BLaER1 (cell line): ENCODE data around the gene EBF3.

Experiments used
- H3K27ac ChIP-seq: shearing (Covaris generic); formaldehyde crosslinking; 2 replicates; pipeline ENCODE4 v1.8.1; 2022
- H3K27me3 ChIP-seq: shearing (Covaris generic); formaldehyde crosslinking; 2 replicates; pipeline ENCODE4 v1.8.1; 2022
- H3K36me3 ChIP-seq: shearing (Covaris generic); formaldehyde crosslinking; 2 replicates; pipeline ENCODE4 v1.8.1; 2022
- H3K4me1 ChIP-seq: shearing (Covaris generic); formaldehyde crosslinking; 2 replicates; pipeline ENCODE4 v1.8.1; 2022
- H3K4me2 ChIP-seq: shearing (Covaris generic); formaldehyde crosslinking; 2 replicates; pipeline ENCODE4 v1.8.1; 2022
- H3K4me3 ChIP-seq: shearing (Covaris generic); formaldehyde crosslinking; 2 replicates; pipeline ENCODE4 v1.8.1; 2022
- H3K9ac ChIP-seq: shearing (Covaris generic); formaldehyde crosslinking; 2 replicates; pipeline ENCODE4 v1.8.1; 2022
- H3K9me3 ChIP-seq: shearing (Covaris generic); formaldehyde crosslinking; 2 replicates; pipeline ENCODE4 v1.8.1; 2022
- H4K20me1 ChIP-seq: shearing (Covaris generic); formaldehyde crosslinking; 2 replicates; pipeline ENCODE4 v1.8.1; 2022
- Cebpa-rat ChIP-seq: shearing (Covaris generic); IDR thresholded peaks from 2 replicates; pipeline ENCODE4 v1.8.1; 2022

EBF3 gene

DNA sequence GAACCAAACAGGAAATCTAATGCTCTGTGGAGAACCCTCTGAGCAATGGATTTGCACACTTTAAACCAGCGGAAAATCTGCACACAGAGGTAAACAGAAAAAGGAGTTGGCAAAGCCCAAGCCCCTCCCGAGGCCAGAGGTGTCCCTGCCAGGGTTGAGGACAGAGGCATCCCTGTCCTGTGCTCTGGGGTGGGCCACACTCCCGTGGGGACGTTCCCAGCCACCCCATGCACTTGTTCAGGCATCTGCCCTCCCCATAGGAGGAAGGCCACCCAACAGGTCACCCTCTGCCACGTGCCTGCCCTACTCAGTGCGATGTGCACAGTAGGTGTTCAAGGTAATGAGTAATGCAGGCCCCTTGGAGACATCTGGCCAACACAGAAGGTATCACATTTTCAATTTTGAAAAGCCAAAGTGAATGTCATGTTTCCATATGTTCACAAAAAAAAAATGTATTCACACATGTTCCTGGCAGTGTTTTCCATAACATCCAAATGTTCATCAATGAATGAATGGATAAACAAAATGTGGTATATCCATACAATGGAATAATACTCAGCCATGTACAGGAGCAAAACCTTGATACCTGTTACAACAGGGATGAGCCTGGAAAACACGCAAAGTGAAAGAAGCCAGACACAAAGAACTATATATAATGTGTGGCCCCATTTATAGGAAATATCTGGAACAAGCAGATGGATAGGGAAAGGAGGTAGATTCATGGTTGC lies 108.1 kb downstream of the EBF3 start:
- no peaks in the 10 kb centered on the region for H3K36me3 ChIP-seq
- H3K27ac ChIP-seq: no peak overlapping the region
- no peaks in the 10 kb centered on the region for H4K20me1 ChIP-seq
- H3K4me3 ChIP-seq: no peak overlapping the region
- H3K27me3 ChIP-seq: no peaks in the 10 kb centered on the region
- no peaks in the 10 kb centered on the region for H3K4me1 ChIP-seq
- no peak overlapping the region for H3K9ac ChIP-seq
- peaks cover 8% of the 10 kb centered on the region for H3K9me3 ChIP-seq
- no peak for TF ChIP-seq Cebpa-rat
- no peak overlapping the region for H3K4me2 ChIP-seq

DNA sequence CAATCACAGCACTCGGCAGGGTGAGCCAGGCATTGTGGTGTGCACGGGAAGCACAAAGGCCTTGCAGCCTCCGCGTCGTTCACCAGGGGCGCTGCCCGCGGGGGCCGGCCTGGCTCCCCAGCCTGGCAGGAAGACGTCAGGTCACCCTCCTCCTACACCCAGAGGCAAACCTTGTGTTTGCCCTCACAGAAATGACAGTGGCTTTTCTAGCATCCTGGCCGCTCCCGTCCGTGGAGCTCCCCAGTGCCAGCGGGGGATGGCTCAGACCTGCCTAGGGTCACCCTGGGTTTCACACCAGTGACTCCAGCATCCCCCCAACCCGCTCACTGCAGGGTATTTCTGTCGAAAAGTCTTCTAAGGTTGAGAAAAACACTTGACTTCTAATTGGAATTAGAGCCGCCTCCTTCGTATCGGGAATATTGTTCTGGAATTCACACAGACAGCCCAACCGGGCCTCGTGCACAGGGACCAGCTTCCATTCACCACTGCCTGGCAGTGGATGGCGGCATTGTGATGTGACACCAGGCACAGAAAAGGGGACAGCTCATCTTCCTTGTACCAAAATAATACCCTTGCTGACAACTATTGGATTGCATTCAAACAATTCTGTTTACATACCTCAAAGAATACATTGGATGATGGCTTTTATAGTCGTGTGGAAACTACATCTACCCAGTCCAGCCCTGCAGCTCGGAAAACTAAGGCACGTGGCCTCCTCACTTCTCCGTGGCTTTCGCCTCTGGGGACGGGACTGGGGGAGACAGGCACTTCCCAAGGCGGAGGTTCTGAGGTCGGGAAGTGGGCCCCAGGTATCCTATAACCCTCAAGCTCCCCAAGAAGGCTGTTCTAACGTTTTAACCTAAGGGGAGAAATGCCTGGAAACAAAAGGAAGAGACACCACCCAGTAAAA lies 109.0 kb downstream of the EBF3 start:
- H3K36me3 ChIP-seq: no peaks in the 10 kb centered on the region
- no peaks in the 10 kb centered on the region for H3K27me3 ChIP-seq
- H3K9me3 ChIP-seq: peaks cover 8% of the 10 kb centered on the region
- no peak overlapping the region for H3K4me2 ChIP-seq
- H3K4me1 ChIP-seq: no peaks in the 10 kb centered on the region
- H4K20me1 ChIP-seq: no peaks in the 10 kb centered on the region
- no peak for TF ChIP-seq Cebpa-rat
- H3K9ac ChIP-seq: no peak overlapping the region
- H3K4me3 ChIP-seq: no peak overlapping the region
- H3K27ac ChIP-seq: no peak overlapping the region

DNA sequence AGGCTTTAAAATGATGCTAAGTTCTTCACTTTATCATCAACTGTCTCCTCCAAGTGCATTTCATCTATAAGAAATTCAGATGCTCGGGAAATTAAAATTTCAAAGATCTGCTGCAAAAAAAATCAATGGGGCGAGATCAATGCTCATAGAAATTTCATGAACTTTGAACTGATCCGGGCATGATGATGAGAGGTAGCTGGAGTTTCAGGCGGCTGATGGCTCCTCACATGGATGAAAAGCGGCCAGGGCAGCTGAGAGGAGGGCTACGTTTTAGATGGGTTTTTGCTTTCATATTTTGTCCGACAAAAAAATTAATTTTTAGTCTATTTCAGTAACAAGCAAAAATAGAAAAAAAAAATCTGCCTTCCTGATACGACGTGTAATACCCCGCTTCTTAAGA lies 109.9 kb downstream of the EBF3 start:
- Histone ChIP-seq H3K27ac (no peak overlapping the region), H3K27me3 (no peaks in the 10 kb centered on the region), H3K4me2 (no peak overlapping the region), H4K20me1 (no peaks in the 10 kb centered on the region), H3K36me3 (no peaks in the 10 kb centered on the region), H3K4me3 (no peak overlapping the region), H3K9ac (no peak overlapping the region), H3K9me3 (peaks cover 8% of the 10 kb centered on the region), H3K4me1 (no peaks in the 10 kb centered on the region)
- no peak for TF ChIP-seq Cebpa-rat

DNA sequence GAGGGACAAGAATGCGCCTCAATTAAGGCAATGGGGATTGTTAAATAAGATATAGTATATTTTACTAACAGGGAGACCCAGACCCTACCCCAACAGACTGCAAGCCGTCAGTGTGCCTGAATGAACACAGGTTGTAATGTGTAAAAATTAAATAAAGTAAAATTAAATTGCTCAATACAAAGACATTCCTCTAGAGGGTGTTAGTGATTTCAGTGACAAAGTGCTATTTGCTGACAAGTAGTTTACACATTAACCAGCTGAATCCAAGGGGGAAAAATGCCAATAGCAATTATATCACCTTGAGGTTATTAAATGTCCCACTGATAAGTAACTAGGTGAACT lies 110.5 kb downstream of the EBF3 start:
- Histone ChIP-seq H3K9me3 (peaks cover 8% of the 10 kb centered on the region), H3K4me2 (no peak overlapping the region), H3K9ac (no peak overlapping the region), H3K27me3 (no peaks in the 10 kb centered on the region), H3K27ac (no peak overlapping the region), H3K36me3 (no peaks in the 10 kb centered on the region), H3K4me3 (no peak overlapping the region), H3K4me1 (no peaks in the 10 kb centered on the region), H4K20me1 (no peaks in the 10 kb centered on the region)
- no peak for TF ChIP-seq Cebpa-rat

DNA sequence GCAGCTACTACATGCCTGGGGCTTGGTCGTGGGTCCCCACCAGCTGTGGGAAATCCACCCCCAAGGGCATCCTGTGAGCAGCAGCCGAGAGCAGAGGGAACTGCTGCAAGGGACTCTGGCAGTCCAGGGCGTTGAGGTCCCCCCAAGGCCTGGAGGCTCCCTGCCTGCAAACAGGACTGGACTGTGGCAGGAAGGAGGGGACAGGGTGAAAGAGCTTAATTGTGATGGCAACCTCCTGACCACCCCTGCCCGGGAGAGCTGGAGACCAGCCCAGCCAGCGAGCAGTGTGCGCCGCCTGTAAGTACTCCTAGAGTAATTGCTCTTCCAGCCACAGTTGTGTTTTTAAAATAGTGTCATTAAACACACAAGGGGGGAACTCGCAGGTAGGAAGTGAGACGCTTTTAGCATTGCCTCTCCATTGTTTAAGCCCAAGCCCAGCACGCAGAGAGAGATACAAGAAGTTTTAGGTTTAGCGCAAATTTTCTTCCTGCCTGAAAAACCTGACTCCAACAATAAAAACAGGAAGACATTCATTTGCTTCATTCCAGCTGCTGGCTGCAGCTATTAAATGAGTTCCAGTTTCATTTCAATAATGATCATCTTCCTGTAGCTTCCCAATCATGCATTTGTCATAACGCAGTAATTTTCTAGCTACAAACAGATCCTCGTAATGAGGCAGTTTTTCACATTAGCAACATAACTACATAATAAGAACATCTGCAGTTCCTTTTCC lies 111.1 kb downstream of the EBF3 start:
- Histone ChIP-seq H3K4me3 (no peak overlapping the region), H3K4me2 (no peak overlapping the region), H3K27me3 (no peaks in the 10 kb centered on the region), H3K27ac (no peak overlapping the region), H3K4me1 (no peaks in the 10 kb centered on the region), H3K9ac (no peak overlapping the region), H3K36me3 (no peaks in the 10 kb centered on the region), H4K20me1 (no peaks in the 10 kb centered on the region), H3K9me3 (peaks cover 8% of the 10 kb centered on the region)
- TF ChIP-seq Cebpa-rat: no peak

DNA sequence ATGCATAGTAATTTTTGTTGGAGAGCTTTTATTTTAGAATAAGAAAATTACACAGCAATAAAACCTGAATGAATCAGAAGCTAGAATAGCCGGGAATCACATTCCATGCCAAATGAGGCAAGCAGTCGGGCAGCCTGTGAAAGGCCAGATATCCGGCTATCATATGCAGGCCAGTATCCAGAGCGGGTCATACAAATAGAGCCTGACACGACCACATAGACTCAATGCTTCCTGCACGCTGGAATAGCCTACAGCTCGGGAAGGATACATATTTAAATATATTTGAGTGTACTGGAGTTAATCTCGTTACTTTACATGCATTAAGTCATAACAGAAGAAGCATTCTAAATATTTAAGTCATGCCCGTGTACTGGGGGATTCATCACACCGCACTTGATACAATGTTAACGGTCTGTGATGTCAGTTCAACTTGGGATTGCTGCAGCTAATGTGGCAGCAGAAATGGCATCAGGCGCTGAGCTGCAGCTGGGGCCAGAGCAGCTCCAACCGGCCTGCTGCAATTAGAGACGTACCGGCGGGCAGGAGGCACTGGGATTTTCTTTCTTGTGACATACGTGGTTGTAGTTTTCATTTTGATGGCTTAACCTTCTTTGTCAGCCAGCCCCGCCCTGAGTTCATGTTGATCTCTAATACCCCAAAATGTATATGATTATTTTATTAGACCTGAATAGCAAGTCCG lies 112.0 kb downstream of the EBF3 start:
- Histone ChIP-seq H3K4me3 (no peak overlapping the region), H3K9me3 (peaks cover 8% of the 10 kb centered on the region), H3K27ac (no peak overlapping the region), H3K9ac (no peak overlapping the region), H4K20me1 (no peaks in the 10 kb centered on the region), H3K4me1 (no peaks in the 10 kb centered on the region), H3K36me3 (no peaks in the 10 kb centered on the region), H3K27me3 (no peaks in the 10 kb centered on the region), H3K4me2 (no peak overlapping the region)
- TF ChIP-seq Cebpa-rat: no peak

GRCh38 chr10:129850790-129851189 lies 113.3 kb downstream of the EBF3 start:
- no peaks in the 10 kb centered on the region for H4K20me1 ChIP-seq
- H3K9ac ChIP-seq: no peak overlapping the region
- H3K9me3 ChIP-seq: no peaks in the 10 kb centered on the region
- no peaks in the 10 kb centered on the region for H3K27me3 ChIP-seq
- H3K4me1 ChIP-seq: no peaks in the 10 kb centered on the region
- H3K36me3 ChIP-seq: no peaks in the 10 kb centered on the region
- H3K4me2 ChIP-seq: no peak overlapping the region
- H3K4me3 ChIP-seq: no peak overlapping the region
- no peak overlapping the region for H3K27ac ChIP-seq
- TF ChIP-seq Cebpa-rat: no peak

- no peaks in the 10 kb centered on the region for H3K9me3 ChIP-seq
- H3K27me3 ChIP-seq: no peaks in the 10 kb centered on the region
- H3K4me3 ChIP-seq: no peak overlapping the region
- no peaks in the 10 kb centered on the region for H3K4me1 ChIP-seq
- H3K27ac ChIP-seq: no peak overlapping the region
- H4K20me1 ChIP-seq: no peaks in the 10 kb centered on the region
- H3K9ac ChIP-seq: no peak overlapping the region
- H3K36me3 ChIP-seq: no peaks in the 10 kb centered on the region
- H3K4me2 ChIP-seq: no peak overlapping the region
- no peak for TF ChIP-seq Cebpa-rat
These were observed 113.8 kb downstream of the EBF3 start for GRCh38 chr10:129850316-129850715.

DNA sequence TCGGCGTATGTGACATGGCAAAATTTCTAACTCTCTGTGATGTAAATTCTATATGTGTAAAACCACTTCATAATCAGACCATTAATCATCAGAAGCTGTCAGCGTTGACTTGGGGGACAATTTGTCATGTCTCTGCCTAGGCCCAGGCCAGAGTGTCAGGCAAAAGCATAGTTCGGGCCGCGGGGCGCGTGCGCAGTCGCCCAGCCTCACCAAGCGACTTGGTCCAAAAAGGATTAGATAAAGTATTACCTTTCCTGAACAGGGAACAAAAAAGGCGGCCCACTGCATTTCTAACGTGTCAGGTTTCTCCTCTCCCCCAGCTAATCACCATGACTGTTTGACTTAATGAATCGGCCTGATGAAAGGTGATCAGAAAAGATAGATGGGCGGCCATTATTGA lies 114.2 kb downstream of the EBF3 start:
- H3K4me2 ChIP-seq: no peak overlapping the region
- no peaks in the 10 kb centered on the region for H3K9me3 ChIP-seq
- H3K36me3 ChIP-seq: no peaks in the 10 kb centered on the region
- H3K27me3 ChIP-seq: no peaks in the 10 kb centered on the region
- TF ChIP-seq Cebpa-rat: no peak
- no peaks in the 10 kb centered on the region for H3K4me1 ChIP-seq
- H3K4me3 ChIP-seq: no peak overlapping the region
- H3K27ac ChIP-seq: no peak overlapping the region
- no peak overlapping the region for H3K9ac ChIP-seq
- no peaks in the 10 kb centered on the region for H4K20me1 ChIP-seq

- Histone ChIP-seq H3K27ac (no peak overlapping the region), H3K4me1 (no peaks in the 10 kb centered on the region), H3K9ac (no peak overlapping the region), H4K20me1 (no peaks in the 10 kb centered on the region), H3K4me3 (no peak overlapping the region), H3K27me3 (no peaks in the 10 kb centered on the region), H3K9me3 (no peaks in the 10 kb centered on the region), H3K36me3 (no peaks in the 10 kb centered on the region), H3K4me2 (no peak overlapping the region)
- TF ChIP-seq Cebpa-rat: no peak
These were observed 114.7 kb downstream of the EBF3 start for GRCh38 chr10:129849452-129849750.
